ENCODE data around the gene PRDM12.

PRDM12 gene

GRCh38 chr9:130664251-130665028 lies at the start of gene PRDM12:
PRDM12 (plus strand) TSS chr9:130664594; CDS start chr9:130664654, 60 bp downstream.
- H3K4me3 Mint-ChIP-seq = no peak within 1 kb of the TSS
- no peaks in the 10 kb centered on the region for H3K9me3 Mint-ChIP-seq
- H3K27me3 Mint-ChIP-seq = peaks cover 97% of the 10 kb centered on the region
- CTCF ChIA-PET = no interaction called here
- H3K4me1 Mint-ChIP-seq = peaks cover 14% of the 10 kb centered on the region
- H3K36me3 Mint-ChIP-seq = no peaks in the 10 kb centered on the region
- peak within 1 kb of the TSS; percentile 55 for H3K27ac Mint-ChIP-seq
- DNase-seq = no peak

GRCh38 chr9:130616451-130616850 lies 47.9 kb upstream of the PRDM12 start:
- Mint-ChIP-seq H3K4me3 (no peak overlapping the region), H3K9me3 (no peaks in the 10 kb centered on the region), H3K4me1 (no peaks in the 10 kb centered on the region), H3K36me3 (peaks cover 53% of the 10 kb centered on the region), H3K27me3 (no peaks in the 10 kb centered on the region), H3K27ac (peak overlapping the region; percentile 13)
- CTCF ChIA-PET = no interaction called here
- no peak for DNase-seq

GRCh38 chr9:130623466-130623865 lies 40.9 kb upstream of the PRDM12 start:
- DNase-seq = no peak
- CTCF ChIA-PET = interaction anchor here (0.9 kb wide), 1 partner anchor 59 kb away, joined by 4 read pairs; no protein-coding TSS in a partner anchor
- Mint-ChIP-seq H3K9me3 (no peaks in the 10 kb centered on the region), H3K4me1 (no peaks in the 10 kb centered on the region), H3K4me3 (no peak overlapping the region), H3K27me3 (no peaks in the 10 kb centered on the region), H3K27ac (no peak overlapping the region), H3K36me3 (peaks cover 46% of the 10 kb centered on the region)

GRCh38 chr9:130624154-130624553 lies 40.2 kb upstream of the PRDM12 start:
- peaks cover 44% of the 10 kb centered on the region for H3K36me3 Mint-ChIP-seq
- CTCF ChIA-PET = no interaction called here

GRCh38 chr9:130626249-130626996 lies 38.0 kb upstream of the PRDM12 start:
- Mint-ChIP-seq H3K36me3 (peaks cover 29% of the 10 kb centered on the region), H3K9me3 (no peaks in the 10 kb centered on the region), H3K27ac (no peak overlapping the region), H3K27me3 (no peaks in the 10 kb centered on the region), H3K4me1 (no peaks in the 10 kb centered on the region), H3K4me3 (no peak overlapping the region)
- no peak for DNase-seq
- CTCF ChIA-PET = no interaction called here

More at GRCh38 chr9:130624154-130624553, 40.2 kb upstream of the PRDM12 start:
- Mint-ChIP-seq H3K27me3 (no peaks in the 10 kb centered on the region), H3K9me3 (no peaks in the 10 kb centered on the region), H3K27ac (no peak overlapping the region), H3K4me3 (no peak overlapping the region), H3K4me1 (no peaks in the 10 kb centered on the region)
- DNase-seq = no peak

- no peaks in the 10 kb centered on the region for H3K27me3 Mint-ChIP-seq
- H3K27ac Mint-ChIP-seq = no peak overlapping the region
- no peak for DNase-seq
- CTCF ChIA-PET = no interaction called here
- H3K36me3 Mint-ChIP-seq = peaks cover 35% of the 10 kb centered on the region
- H3K4me3 Mint-ChIP-seq = no peak overlapping the region
- no peaks in the 10 kb centered on the region for H3K9me3 Mint-ChIP-seq
- no peaks in the 10 kb centered on the region for H3K4me1 Mint-ChIP-seq
These were observed 37.3 kb upstream of the PRDM12 start for GRCh38 chr9:130627051-130627450.

GRCh38 chr9:130627896-130628792 lies 36.2 kb upstream of the PRDM12 start:
- CTCF ChIA-PET = no interaction called here
- H3K4me3 Mint-ChIP-seq = no peak overlapping the region
- H3K27ac Mint-ChIP-seq = no peak overlapping the region
- no peaks in the 10 kb centered on the region for H3K27me3 Mint-ChIP-seq
- H3K36me3 Mint-ChIP-seq = peaks cover 33% of the 10 kb centered on the region
- H3K9me3 Mint-ChIP-seq = no peaks in the 10 kb centered on the region
- H3K4me1 Mint-ChIP-seq = no peaks in the 10 kb centered on the region
- DNase-seq = no peak

GRCh38 chr9:130629443-130630070 lies 34.8 kb upstream of the PRDM12 start:
- Mint-ChIP-seq H3K27ac (no peak overlapping the region), H3K9me3 (no peaks in the 10 kb centered on the region), H3K4me3 (no peak overlapping the region), H3K27me3 (no peaks in the 10 kb centered on the region), H3K4me1 (no peaks in the 10 kb centered on the region), H3K36me3 (peaks cover 25% of the 10 kb centered on the region)
- CTCF ChIA-PET = no interaction called here
- DNase-seq = no peak

- Mint-ChIP-seq H3K27me3 (no peaks in the 10 kb centered on the region), H3K27ac (no peak overlapping the region), H3K36me3 (peaks cover 24% of the 10 kb centered on the region), H3K9me3 (no peaks in the 10 kb centered on the region), H3K4me1 (no peaks in the 10 kb centered on the region), H3K4me3 (no peak overlapping the region)
- CTCF ChIA-PET = no interaction called here
- DNase-seq = no peak
These were observed 34.3 kb upstream of the PRDM12 start for GRCh38 chr9:130630071-130630450.

- DNase-seq = no peak
- peaks cover 22% of the 10 kb centered on the region for H3K36me3 Mint-ChIP-seq
- no peaks in the 10 kb centered on the region for H3K27me3 Mint-ChIP-seq
- H3K9me3 Mint-ChIP-seq = no peaks in the 10 kb centered on the region
- H3K27ac Mint-ChIP-seq = no peak overlapping the region
- no peaks in the 10 kb centered on the region for H3K4me1 Mint-ChIP-seq
- CTCF ChIA-PET = no interaction called here
- no peak overlapping the region for H3K4me3 Mint-ChIP-seq
These were observed 33.7 kb upstream of the PRDM12 start for GRCh38 chr9:130630506-130631330.

GRCh38 chr9:130631331-130632080 lies 32.9 kb upstream of the PRDM12 start:
- H3K27me3 Mint-ChIP-seq = no peaks in the 10 kb centered on the region
- peaks cover 16% of the 10 kb centered on the region for H3K36me3 Mint-ChIP-seq
- H3K27ac Mint-ChIP-seq = no peak overlapping the region
- H3K4me1 Mint-ChIP-seq = no peaks in the 10 kb centered on the region
- no peaks in the 10 kb centered on the region for H3K9me3 Mint-ChIP-seq
- no peak for DNase-seq
- CTCF ChIA-PET = no interaction called here
- no peak overlapping the region for H3K4me3 Mint-ChIP-seq

GRCh38 chr9:130632081-130632710 lies 32.2 kb upstream of the PRDM12 start:
- Mint-ChIP-seq H3K4me3 (no peak overlapping the region), H3K4me1 (no peaks in the 10 kb centered on the region), H3K36me3 (peaks cover 12% of the 10 kb centered on the region), H3K9me3 (no peaks in the 10 kb centered on the region), H3K27me3 (no peaks in the 10 kb centered on the region), H3K27ac (no peak overlapping the region)
- DNase-seq = no peak
- CTCF ChIA-PET = interaction anchor here (0.5 kb wide), 1 partner anchor 165 kb away, joined by 3 read pairs; no protein-coding TSS in a partner anchor

All from activated naive CD4-positive, alpha-beta T cell treated with anti-CD3 and anti-CD28 coated beads, Interleukin-2, amount 10 ng/mL, durations not matched to agents 7 days and 5 days (primary cell).